GM12878 (cell line): ENCODE measurements around the gene EXO5. TPM values are rescaled to one million over a fixed set of nuclear protein-coding genes. Genes with fewer than 3 reads are reported as not detected.

Experiments used
- ASH2L ChIP-seq: fragments of 300-600, 200-600 bp; sonication (generic); IDR thresholded peaks from 2 replicates; pipeline ENCODE4 v1.6.1; 2017; ENCODE audit warnings: low read depth, mild to moderate bottlenecking, borderline replicate concordance
- CBFB ChIP-seq: IDR thresholded peaks from 2 replicates; pipeline ENCODE4 v1.6.1; 2016; ENCODE audit warnings: antibody characterized with exemption, low read depth
- CBX3 ChIP-seq: fragments of 200-600 bp; sonication (generic); IDR thresholded peaks from 2 replicates; pipeline ENCODE4 v1.6.1; 2016; ENCODE audit warnings: low read depth, borderline replicate concordance
- CREM ChIP-seq: IDR thresholded peaks from 2 replicates; pipeline ENCODE4 v1.6.1; 2014; ENCODE audit warnings: antibody characterized with exemption, low read depth
- EGR1 ChIP-seq, 2 experiments: IDR thresholded peaks; 1 replicate in 1 of 2; 2 replicates in 1 of 2; pipeline ENCODE4 v1.6.1; 2011 to 2012; ENCODE audit warnings: low read depth in 2 of 2, low read length in 2 of 2, borderline replicate concordance in 1 of 2, mild to moderate bottlenecking in 1 of 2, moderate library complexity in 1 of 2
- FOXK2 ChIP-seq: fragments of 450-650 bp; IDR thresholded peaks from 2 replicates; pipeline ENCODE4 v1.6.1; 2017; ENCODE audit warnings: mild to moderate bottlenecking, moderate library complexity
- IKZF1 ChIP-seq: fragments of 450-650 bp; conservative IDR thresholded peaks from 2 replicates; pipeline ENCODE4 v1.6.1; 2017; ENCODE audit warnings: antibody characterized with exemption, mild to moderate bottlenecking
- NBN ChIP-seq: fragments of 450-650 bp; IDR thresholded peaks from 2 replicates; pipeline ENCODE4 v1.6.1; 2016
- NFIC ChIP-seq: IDR thresholded peaks from 2 replicates; pipeline ENCODE4 v1.6.1; 2012; ENCODE audit warnings: low read depth, mild to moderate bottlenecking, inconsistent platforms, low read length, moderate library complexity
- NFYA ChIP-seq: IDR thresholded peaks from 2 replicates; pipeline ENCODE4 v1.6.1; 2011; ENCODE audit warnings: low read depth, mild to moderate bottlenecking, low read length, improper control_type of control experiment, borderline replicate concordance
- NR2F1 ChIP-seq: fragments of 450-650 bp; conservative IDR thresholded peaks from 2 replicates; pipeline ENCODE4 v1.6.1; 2017; ENCODE audit warnings: mild to moderate bottlenecking
- PML ChIP-seq: IDR thresholded peaks from 2 replicates; pipeline ENCODE4 v1.6.1; 2012; ENCODE audit warnings: low read length, inconsistent platforms
- POLR2AphosphoS5 ChIP-seq: IDR thresholded peaks from 2 replicates; pipeline ENCODE4 v1.6.1; 2011; ENCODE audit warnings: mild to moderate bottlenecking, low read length, inconsistent platforms
- TCF3 ChIP-seq: IDR thresholded peaks from 2 replicates; pipeline ENCODE4 v1.6.1; 2012; ENCODE audit warnings: low read depth, mild to moderate bottlenecking, low read length, borderline replicate concordance; ENCODE audit not compliant: insufficient read depth
- polyA plus RNA-seq, 11 experiments: library from polyadenylated mRNA; depleted of rRNA in 4 of 11; unstranded in 6 of 11; stranded (reverse) in 5 of 11; fragments of >200 nt; fragmentation: Nextera tagmentation in 4 of 11; fragmentation: Illumina TruSeq in 1 of 11; extraction: Ambion mirVana in 4 of 11; extraction: Trizol in 1 of 11; gene quantifications; 1 replicate in 1 of 11; 2 replicates in 10 of 11; pipeline versions ENCODE4 v1.2.1 to v1.2.3, GENCODE V29; 2011 to 2016; ENCODE audit warnings: inconsistent platforms in 2 of 11, missing spikeins in 2 of 11, low read depth in 1 of 11
- total RNA-seq, 4 experiments: library from RNA; depleted of rRNA in 3 of 4; stranded (reverse); fragments of >200 nt in 3 of 4; fragmentation: Illumina TruSeq in 1 of 4; extraction: Trizol in 1 of 4; gene quantifications; 2 replicates each; pipeline versions ENCODE4 v1.2.1 to v1.2.3, GENCODE V29; 2013 to 2021
- TF ChIP-seq, protein P1 (sequence below): fragments of 450-650 bp; conservative IDR thresholded peaks from 2 replicates; pipeline ENCODE4 v1.6.1; 2017; ENCODE audit warnings: mild to moderate bottlenecking, moderate library complexity
- TF ChIP-seq, protein P2 (sequence below): fragments of 450-650 bp; IDR thresholded peaks from 2 replicates; pipeline ENCODE4 v1.6.1; 2014; ENCODE audit warnings: mild to moderate bottlenecking
- TF ChIP-seq, protein P3 (sequence below): IDR thresholded peaks from 2 replicates; pipeline ENCODE4 v1.6.1; 2012; ENCODE audit warnings: improper control_type of control experiment, low read depth, low read length; ENCODE audit not compliant: insufficient replicate concordance

The EXO5 gene
- total and polyA plus RNA-seq, 10 of the 15 experiments (the other 5 are each of a cell fraction or from before 2014, with no cell fraction given) = 2.1 to 10.1 (median 8.5) TPM

DNA sequence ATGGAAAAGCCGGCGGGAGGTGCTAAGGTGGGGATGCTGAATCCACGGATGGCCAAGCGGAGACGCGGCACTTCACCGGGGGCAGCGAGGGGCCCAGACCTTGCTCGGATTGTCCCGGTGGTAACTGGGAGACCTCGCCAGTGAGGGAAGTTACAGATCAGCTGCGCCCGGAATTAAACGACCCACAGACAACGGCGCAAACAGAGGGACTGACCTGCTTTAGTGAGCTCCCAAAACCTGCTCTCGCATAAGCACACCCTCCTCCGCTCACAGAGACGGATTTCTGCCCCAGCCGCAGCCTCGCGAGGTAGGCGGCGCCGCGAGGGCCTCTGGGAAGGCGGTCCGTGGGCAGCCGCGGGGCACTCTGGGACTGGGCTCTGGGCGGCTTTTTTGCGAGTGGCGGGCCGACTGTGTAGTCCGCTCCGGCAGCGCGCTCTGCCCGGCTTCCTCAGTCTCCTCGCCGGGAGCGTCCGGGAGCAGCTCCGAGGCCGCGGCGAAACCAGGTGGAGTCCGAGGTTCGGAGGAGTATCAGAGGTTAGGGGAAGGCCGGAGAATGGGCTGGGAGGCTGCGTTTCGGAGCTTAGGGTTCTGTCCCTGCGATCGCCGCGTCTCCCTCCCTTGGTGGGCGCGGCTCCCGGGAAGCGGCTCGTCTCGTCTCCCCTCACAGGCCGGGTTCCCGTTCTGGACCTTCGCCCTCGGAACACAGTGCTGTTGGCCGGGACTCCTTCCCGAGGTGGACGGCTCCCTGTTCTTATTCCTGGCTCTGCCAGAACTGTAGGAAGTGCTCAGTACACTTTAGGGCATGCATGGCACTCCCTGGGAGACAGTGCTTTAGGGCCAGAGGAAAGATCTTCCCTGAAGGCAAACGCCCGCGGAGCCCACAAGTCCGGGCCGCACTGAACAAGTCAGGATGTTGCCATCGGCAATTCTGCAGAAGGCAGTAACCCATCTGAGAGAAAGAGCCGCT lies at the start of gene EXO5 (continued):
- TF ChIP-seq, protein P1, sequence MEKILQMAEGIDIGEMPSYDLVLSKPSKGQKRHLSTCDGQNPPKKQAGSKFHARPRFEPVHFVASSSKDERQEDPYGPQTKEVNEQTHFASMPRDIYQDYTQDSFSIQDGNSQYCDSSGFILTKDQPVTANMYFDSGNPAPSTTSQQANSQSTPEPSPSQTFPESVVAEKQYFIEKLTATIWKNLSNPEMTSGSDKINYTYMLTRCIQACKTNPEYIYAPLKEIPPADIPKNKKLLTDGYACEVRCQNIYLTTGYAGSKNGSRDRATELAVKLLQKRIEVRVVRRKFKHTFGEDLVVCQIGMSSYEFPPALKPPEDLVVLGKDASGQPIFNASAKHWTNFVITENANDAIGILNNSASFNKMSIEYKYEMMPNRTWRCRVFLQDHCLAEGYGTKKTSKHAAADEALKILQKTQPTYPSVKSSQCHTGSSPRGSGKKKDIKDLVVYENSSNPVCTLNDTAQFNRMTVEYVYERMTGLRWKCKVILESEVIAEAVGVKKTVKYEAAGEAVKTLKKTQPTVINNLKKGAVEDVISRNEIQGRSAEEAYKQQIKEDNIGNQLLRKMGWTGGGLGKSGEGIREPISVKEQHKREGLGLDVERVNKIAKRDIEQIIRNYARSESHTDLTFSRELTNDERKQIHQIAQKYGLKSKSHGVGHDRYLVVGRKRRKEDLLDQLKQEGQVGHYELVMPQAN = peak; percentile 71; the same call in 1 of the 2 replicates
- TF ChIP-seq CBX3 (no peak), EGR1 (IDR thresholded peaks at IDR 0.05; ENCODE audit: borderline replicate concordance in 1 of 2, low read depth in 2 of 2, low read length in 2 of 2) (peak; percentile 8 to 48; a peak in 2 of 3 replicates), NR2F1 (0 out of 2 replicates have a peak, but pooled peaks have one; percentile 19), TCF3 (0 out of 2 replicates have a peak, but pooled peaks have one; percentile 25), CBFB (no peak; the same call in none of the 2 replicates), IKZF1 (peak; percentile 78), ASH2L (peak; percentile 87; the same call in 1 of the 2 replicates), CREM (peak; percentile 28; the same call in 1 of the 2 replicates), POLR2AphosphoS5 (peak; percentile 90), NFYA (no peak), PML (peak; percentile 49), NFIC (no peak), FOXK2 (no peak), NBN (0 out of 2 replicates have a peak, but pooled peaks have one; percentile 52)
- TF ChIP-seq, protein P2, sequence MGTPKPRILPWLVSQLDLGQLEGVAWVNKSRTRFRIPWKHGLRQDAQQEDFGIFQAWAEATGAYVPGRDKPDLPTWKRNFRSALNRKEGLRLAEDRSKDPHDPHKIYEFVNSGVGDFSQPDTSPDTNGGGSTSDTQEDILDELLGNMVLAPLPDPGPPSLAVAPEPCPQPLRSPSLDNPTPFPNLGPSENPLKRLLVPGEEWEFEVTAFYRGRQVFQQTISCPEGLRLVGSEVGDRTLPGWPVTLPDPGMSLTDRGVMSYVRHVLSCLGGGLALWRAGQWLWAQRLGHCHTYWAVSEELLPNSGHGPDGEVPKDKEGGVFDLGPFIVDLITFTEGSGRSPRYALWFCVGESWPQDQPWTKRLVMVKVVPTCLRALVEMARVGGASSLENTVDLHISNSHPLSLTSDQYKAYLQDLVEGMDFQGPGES = no peak
- TF ChIP-seq, protein P3, sequence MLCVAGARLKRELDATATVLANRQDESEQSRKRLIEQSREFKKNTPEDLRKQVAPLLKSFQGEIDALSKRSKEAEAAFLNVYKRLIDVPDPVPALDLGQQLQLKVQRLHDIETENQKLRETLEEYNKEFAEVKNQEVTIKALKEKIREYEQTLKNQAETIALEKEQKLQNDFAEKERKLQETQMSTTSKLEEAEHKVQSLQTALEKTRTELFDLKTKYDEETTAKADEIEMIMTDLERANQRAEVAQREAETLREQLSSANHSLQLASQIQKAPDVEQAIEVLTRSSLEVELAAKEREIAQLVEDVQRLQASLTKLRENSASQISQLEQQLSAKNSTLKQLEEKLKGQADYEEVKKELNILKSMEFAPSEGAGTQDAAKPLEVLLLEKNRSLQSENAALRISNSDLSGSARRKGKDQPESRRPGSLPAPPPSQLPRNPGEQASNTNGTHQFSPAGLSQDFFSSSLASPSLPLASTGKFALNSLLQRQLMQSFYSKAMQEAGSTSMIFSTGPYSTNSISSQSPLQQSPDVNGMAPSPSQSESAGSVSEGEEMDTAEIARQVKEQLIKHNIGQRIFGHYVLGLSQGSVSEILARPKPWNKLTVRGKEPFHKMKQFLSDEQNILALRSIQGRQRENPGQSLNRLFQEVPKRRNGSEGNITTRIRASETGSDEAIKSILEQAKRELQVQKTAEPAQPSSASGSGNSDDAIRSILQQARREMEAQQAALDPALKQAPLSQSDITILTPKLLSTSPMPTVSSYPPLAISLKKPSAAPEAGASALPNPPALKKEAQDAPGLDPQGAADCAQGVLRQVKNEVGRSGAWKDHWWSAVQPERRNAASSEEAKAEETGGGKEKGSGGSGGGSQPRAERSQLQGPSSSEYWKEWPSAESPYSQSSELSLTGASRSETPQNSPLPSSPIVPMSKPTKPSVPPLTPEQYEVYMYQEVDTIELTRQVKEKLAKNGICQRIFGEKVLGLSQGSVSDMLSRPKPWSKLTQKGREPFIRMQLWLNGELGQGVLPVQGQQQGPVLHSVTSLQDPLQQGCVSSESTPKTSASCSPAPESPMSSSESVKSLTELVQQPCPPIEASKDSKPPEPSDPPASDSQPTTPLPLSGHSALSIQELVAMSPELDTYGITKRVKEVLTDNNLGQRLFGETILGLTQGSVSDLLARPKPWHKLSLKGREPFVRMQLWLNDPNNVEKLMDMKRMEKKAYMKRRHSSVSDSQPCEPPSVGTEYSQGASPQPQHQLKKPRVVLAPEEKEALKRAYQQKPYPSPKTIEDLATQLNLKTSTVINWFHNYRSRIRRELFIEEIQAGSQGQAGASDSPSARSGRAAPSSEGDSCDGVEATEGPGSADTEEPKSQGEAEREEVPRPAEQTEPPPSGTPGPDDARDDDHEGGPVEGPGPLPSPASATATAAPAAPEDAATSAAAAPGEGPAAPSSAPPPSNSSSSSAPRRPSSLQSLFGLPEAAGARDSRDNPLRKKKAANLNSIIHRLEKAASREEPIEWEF = no peak
